ENCODE measurements around the gene RNASE4.

Gene RNASE4

GRCh38 chr14:20692116-20692751, 7.9 kb downstream of the RNASE4 start:
- H3K4me1 ChIP-seq (ENCODE audit: control insufficient read depth in 2 of 2, insufficient read depth in 1 of 2, low read depth in 1 of 2, low read length in 2 of 2): no peaks in the 10 kb centered on the region
- no peaks in the 10 kb centered on the region for H3K79me1 ChIP-seq (ENCODE audit: low read depth, low read length)
- DNase-seq (ENCODE audit: low spot score): no peak
- H4K91ac ChIP-seq (ENCODE audit: low read depth, low read length, poor library complexity): no peak overlapping the region
- H3K4ac ChIP-seq (ENCODE audit: low read length): no peak overlapping the region
- no peaks in the 10 kb centered on the region for H3K36me3 ChIP-seq (replicated peaks in 1 of 2; ENCODE audit: control insufficient read depth in 2 of 2, insufficient read depth in 2 of 2, low read length in 2 of 2)
- no CpG with 5 or more reads among the region's 7 CpGs for WGBS, 2 donors (ENCODE audit: extremely low coverage in 2 of 2, insufficient read length in 2 of 2, insufficient replicate concordance in 1 of 2)
- H2BK120ac ChIP-seq (ENCODE audit: low read depth, low read length): no peak overlapping the region
- no peak overlapping the region for H2AK5ac ChIP-seq (ENCODE audit: low read depth, low read length)
- H3K9me3 ChIP-seq (replicated peaks in 1 of 2; ENCODE audit: control insufficient read depth in 2 of 2, insufficient read depth in 1 of 2, low read depth in 1 of 2, low read length in 2 of 2): no peaks in the 10 kb centered on the region
- H4K8ac ChIP-seq (ENCODE audit: low read depth, low read length): no peak overlapping the region
- no peak overlapping the region for H3K14ac ChIP-seq (ENCODE audit: low read length)
- H3K27ac ChIP-seq (replicated peaks; ENCODE audit: low read length): no peak overlapping the region
- no peak overlapping the region for H3K9ac ChIP-seq (ENCODE audit: low read depth, low read length, poor library complexity)
- no peak overlapping the region for H2BK5ac ChIP-seq (ENCODE audit: low read length)
- no peak overlapping the region for H3K18ac ChIP-seq (ENCODE audit: low read length)
- H3K4me3 ChIP-seq (ENCODE audit: low read length in 2 of 2): no peak overlapping the region
- no peak overlapping the region for H2BK12ac ChIP-seq (ENCODE audit: low read length)
- no peak overlapping the region for H3K23ac ChIP-seq (ENCODE audit: low read depth, low read length, poor library complexity)
- no peak overlapping the region for H3K4me2 ChIP-seq (ENCODE audit: insufficient read depth, low read length, poor library complexity, severe bottlenecking)
- no peaks in the 10 kb centered on the region for H3K27me3 ChIP-seq (ENCODE audit: control insufficient read depth in 3 of 3, insufficient read depth in 3 of 3, low read depth in 1 of 3, low read length in 3 of 3)
- no peak overlapping the region for H2BK15ac ChIP-seq (ENCODE audit: low read length)
- H2AFZ ChIP-seq (ENCODE audit: low read length): no peak overlapping the region

- WGBS, 2 donors (ENCODE audit: extremely low coverage in 2 of 2, insufficient read length in 2 of 2, insufficient replicate concordance in 1 of 2): no CpG with 5 or more reads among the region's 5 CpGs
- Histone ChIP-seq H3K23ac (ENCODE audit: low read depth, low read length, poor library complexity) (no peak overlapping the region), H3K4ac (ENCODE audit: low read length) (no peak overlapping the region), H4K8ac (ENCODE audit: low read depth, low read length) (no peak overlapping the region), H2BK120ac (ENCODE audit: low read depth, low read length) (no peak overlapping the region), H3K27me3 (ENCODE audit: control insufficient read depth in 3 of 3, insufficient read depth in 3 of 3, low read depth in 1 of 3, low read length in 3 of 3) (no peaks in the 10 kb centered on the region), H3K9me3 (replicated peaks in 1 of 2; ENCODE audit: control insufficient read depth in 2 of 2, insufficient read depth in 1 of 2, low read depth in 1 of 2, low read length in 2 of 2) (peaks cover 2% of the 10 kb centered on the region in 2 donors), H2BK12ac (ENCODE audit: low read length) (no peak overlapping the region), H3K18ac (ENCODE audit: low read length) (no peak overlapping the region), H2AK5ac (ENCODE audit: low read depth, low read length) (no peak overlapping the region), H4K91ac (ENCODE audit: low read depth, low read length, poor library complexity) (no peak overlapping the region), H3K4me2 (ENCODE audit: insufficient read depth, low read length, poor library complexity, severe bottlenecking) (no peak overlapping the region), H3K4me3 (ENCODE audit: low read length in 2 of 2) (no peak overlapping the region), H3K4me1 (ENCODE audit: control insufficient read depth in 2 of 2, insufficient read depth in 1 of 2, low read depth in 1 of 2, low read length in 2 of 2) (no peaks in the 10 kb centered on the region), H3K36me3 (replicated peaks in 1 of 2; ENCODE audit: control insufficient read depth in 2 of 2, insufficient read depth in 2 of 2, low read length in 2 of 2) (no peaks in the 10 kb centered on the region), H3K14ac (ENCODE audit: low read length) (no peak overlapping the region), H3K79me1 (ENCODE audit: low read depth, low read length) (no peaks in the 10 kb centered on the region), H2BK15ac (ENCODE audit: low read length) (no peak overlapping the region), H3K27ac (replicated peaks; ENCODE audit: low read length) (no peak overlapping the region), H2AFZ (ENCODE audit: low read length) (no peak overlapping the region), H3K9ac (ENCODE audit: low read depth, low read length, poor library complexity) (no peak overlapping the region), H2BK5ac (ENCODE audit: low read length) (no peak overlapping the region)
- DNase-seq (ENCODE audit: low spot score): no peak
Observed at GRCh38 chr14:20696764-20697163, 12.4 kb downstream of the RNASE4 start.

- Histone ChIP-seq H3K14ac (ENCODE audit: low read length) (no peak overlapping the region), H2BK5ac (ENCODE audit: low read length) (no peak overlapping the region), H3K18ac (ENCODE audit: low read length) (no peak overlapping the region), H3K9ac (ENCODE audit: low read depth, low read length, poor library complexity) (no peak overlapping the region), H3K27me3 (ENCODE audit: control insufficient read depth in 3 of 3, insufficient read depth in 3 of 3, low read depth in 1 of 3, low read length in 3 of 3) (no peaks in the 10 kb centered on the region), H3K4me1 (ENCODE audit: control insufficient read depth in 2 of 2, insufficient read depth in 1 of 2, low read depth in 1 of 2, low read length in 2 of 2) (no peaks in the 10 kb centered on the region), H3K4me2 (ENCODE audit: insufficient read depth, low read length, poor library complexity, severe bottlenecking) (no peak overlapping the region), H3K4me3 (ENCODE audit: low read length in 2 of 2) (no peak overlapping the region), H2AFZ (ENCODE audit: low read length) (no peak overlapping the region), H3K36me3 (replicated peaks in 1 of 2; ENCODE audit: control insufficient read depth in 2 of 2, insufficient read depth in 2 of 2, low read length in 2 of 2) (no peaks in the 10 kb centered on the region), H4K8ac (ENCODE audit: low read depth, low read length) (no peak overlapping the region), H3K79me1 (ENCODE audit: low read depth, low read length) (no peaks in the 10 kb centered on the region), H4K91ac (ENCODE audit: low read depth, low read length, poor library complexity) (no peak overlapping the region), H2BK15ac (ENCODE audit: low read length) (no peak overlapping the region), H3K27ac (replicated peaks; ENCODE audit: low read length) (no peak overlapping the region), H3K23ac (ENCODE audit: low read depth, low read length, poor library complexity) (no peak overlapping the region), H2AK5ac (ENCODE audit: low read depth, low read length) (no peak overlapping the region), H2BK12ac (ENCODE audit: low read length) (no peak overlapping the region), H3K4ac (ENCODE audit: low read length) (no peak overlapping the region), H3K9me3 (replicated peaks in 1 of 2; ENCODE audit: control insufficient read depth in 2 of 2, insufficient read depth in 1 of 2, low read depth in 1 of 2, low read length in 2 of 2) (peaks cover 2% of the 10 kb centered on the region in 2 donors), H2BK120ac (ENCODE audit: low read depth, low read length) (no peak overlapping the region)
- peak; percentile 63 for DNase-seq (ENCODE audit: low spot score)
- no CpG with 5 or more reads among the region's 6 CpGs for WGBS, 2 donors (ENCODE audit: extremely low coverage in 2 of 2, insufficient read length in 2 of 2, insufficient replicate concordance in 1 of 2)
Observed at GRCh38 chr14:20697273-20698017, 13.1 kb downstream of the RNASE4 start.

- no peak overlapping the region for H2BK12ac ChIP-seq (ENCODE audit: low read length)
- no peaks in the 10 kb centered on the region for H3K36me3 ChIP-seq (replicated peaks in 1 of 2; ENCODE audit: control insufficient read depth in 2 of 2, insufficient read depth in 2 of 2, low read length in 2 of 2)
- H3K79me1 ChIP-seq (ENCODE audit: low read depth, low read length): no peaks in the 10 kb centered on the region
- H3K14ac ChIP-seq (ENCODE audit: low read length): no peak overlapping the region
- H4K91ac ChIP-seq (ENCODE audit: low read depth, low read length, poor library complexity): no peak overlapping the region
- H2AK5ac ChIP-seq (ENCODE audit: low read depth, low read length): no peak overlapping the region
- no peak overlapping the region for H3K4me2 ChIP-seq (ENCODE audit: insufficient read depth, low read length, poor library complexity, severe bottlenecking)
- H3K9me3 ChIP-seq (replicated peaks in 1 of 2; ENCODE audit: control insufficient read depth in 2 of 2, insufficient read depth in 1 of 2, low read depth in 1 of 2, low read length in 2 of 2): peaks cover 2% of the 10 kb centered on the region in 2 donors
- H2AFZ ChIP-seq (ENCODE audit: low read length): no peak overlapping the region
- H2BK120ac ChIP-seq (ENCODE audit: low read depth, low read length): no peak overlapping the region
- H3K4me1 ChIP-seq (ENCODE audit: control insufficient read depth in 2 of 2, insufficient read depth in 1 of 2, low read depth in 1 of 2, low read length in 2 of 2): no peaks in the 10 kb centered on the region
- H3K27ac ChIP-seq (replicated peaks; ENCODE audit: low read length): no peak overlapping the region
- H3K23ac ChIP-seq (ENCODE audit: low read depth, low read length, poor library complexity): no peak overlapping the region
- H2BK15ac ChIP-seq (ENCODE audit: low read length): no peak overlapping the region
- no peak overlapping the region for H2BK5ac ChIP-seq (ENCODE audit: low read length)
- no peaks in the 10 kb centered on the region for H3K27me3 ChIP-seq (ENCODE audit: control insufficient read depth in 3 of 3, insufficient read depth in 3 of 3, low read depth in 1 of 3, low read length in 3 of 3)
- H3K4me3 ChIP-seq (ENCODE audit: low read length in 2 of 2): no peak overlapping the region
- no peak for DNase-seq (ENCODE audit: low spot score)
- H3K18ac ChIP-seq (ENCODE audit: low read length): no peak overlapping the region
- H4K8ac ChIP-seq (ENCODE audit: low read depth, low read length): no peak overlapping the region
- no peak overlapping the region for H3K9ac ChIP-seq (ENCODE audit: low read depth, low read length, poor library complexity)
- no peak overlapping the region for H3K4ac ChIP-seq (ENCODE audit: low read length)
Observed at GRCh38 chr14:20698018-20698329, 13.6 kb downstream of the RNASE4 start.
